T-helper 17 cell (primary cell): ENCODE results near the gene KLHL35. TPM values are rescaled to one million over a fixed set of nuclear protein-coding genes. Genes with fewer than 3 reads are reported as not detected.
"Not testable (repeated sequence)": the region's sequence is repeated elsewhere in the genome, so short reads cannot be mapped to it uniquely, and the experiment has no call there.

Experiments
- ATAC-seq: fragments of 150-1000 bp; cut with Tn5 transposase; 2 replicates; pipeline ENCODE4 v1.10.0; 2021; ENCODE audit warnings: mild to moderate bottlenecking, moderate library complexity
- DNase-seq, 3 donors: peaks; one replicate each; pipeline versions ENCODE4 v3.0.0 to v3.0.0-alpha.2; 2020 to 2021
- H3K9me3 ChIP-seq: one replicate; pipeline ENCODE4 v1.7.0; 2013; ENCODE audit warnings: low read length, mild to moderate bottlenecking; ENCODE audit not compliant: control insufficient read depth, poor library complexity, severe bottlenecking
- H3K27ac Mint-ChIP-seq: one replicate; pipeline ENCODE4 v1.8.0; 2022; ENCODE audit warnings: mild to moderate bottlenecking, moderate library complexity, mixed read lengths
- H3K27me3 Mint-ChIP-seq: one replicate; pipeline ENCODE4 v1.8.0; 2022; ENCODE audit warnings: mixed read lengths
- H3K36me3 Mint-ChIP-seq: one replicate; pipeline ENCODE4 v1.8.0; 2022; ENCODE audit warnings: low read depth, mixed read lengths
- H3K4me1 Mint-ChIP-seq: one replicate; pipeline ENCODE4 v1.8.0; 2022; ENCODE audit warnings: mild to moderate bottlenecking, mixed read lengths
- H3K4me3 Mint-ChIP-seq: one replicate; pipeline ENCODE4 v1.8.0; 2022; ENCODE audit warnings: mild to moderate bottlenecking, moderate library complexity, mixed read lengths
- total RNA-seq, 4 donors: library from RNA in 2 of 4; stranded (reverse) in 2 of 4; gene quantifications; one replicate each; pipeline ENCODE4 v1.2.3 and lab custom pipeline; 2022 to 2026

KLHL35 gene
- total RNA-seq, 2 donors from 2014 or later: 1.3 to 3.1 TPM

GRCh38 chr11:75380716-75381420, 52.1 kb downstream of the KLHL35 start:
- no peaks in the 10 kb centered on the region for H3K9me3 ChIP-seq
- Mint-ChIP-seq H3K36me3 (no peaks in the 10 kb centered on the region), H3K27ac (peak overlapping the region; percentile 49), H3K4me3 (no peak overlapping the region), H3K27me3 (no peaks in the 10 kb centered on the region), H3K4me1 (peaks cover 14% of the 10 kb centered on the region)
- ATAC-seq (no peak), DNase-seq (no peak)

GRCh38 chr11:75380245-75380644, 52.8 kb downstream of the KLHL35 start:
- DNase-seq (no peak), ATAC-seq (no peak)
- Mint-ChIP-seq H3K4me3 (no peak overlapping the region), H3K27me3 (no peaks in the 10 kb centered on the region), H3K27ac (no peak overlapping the region), H3K36me3 (no peaks in the 10 kb centered on the region), H3K4me1 (peaks cover 14% of the 10 kb centered on the region)
- no peaks in the 10 kb centered on the region for H3K9me3 ChIP-seq

DNA sequence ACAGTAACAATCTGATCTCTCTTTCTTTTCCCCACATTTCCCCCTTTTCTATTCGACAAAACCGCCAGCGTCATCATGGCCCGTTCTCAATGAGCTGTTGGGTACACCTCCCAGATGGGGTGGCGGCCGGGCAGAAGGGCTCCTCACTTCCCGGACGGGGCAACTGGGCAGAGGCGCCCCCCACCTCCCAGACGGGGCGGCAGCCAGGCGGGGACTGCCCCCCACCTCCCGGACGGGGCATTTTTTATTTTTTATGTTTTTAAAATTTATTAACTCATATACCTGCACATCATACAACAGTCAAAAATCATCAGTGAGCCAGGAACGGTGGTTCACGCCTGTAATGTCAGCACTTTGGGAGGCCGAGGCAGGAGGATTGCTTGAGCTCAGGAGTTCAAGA, 54.2 kb downstream of the KLHL35 start:
- not testable (repeated sequence) for H3K9me3 ChIP-seq, H3K4me3 Mint-ChIP-seq, H3K4me1 Mint-ChIP-seq, H3K36me3 Mint-ChIP-seq, DNase-seq, H3K27ac Mint-ChIP-seq, ATAC-seq, H3K27me3 Mint-ChIP-seq

DNA sequence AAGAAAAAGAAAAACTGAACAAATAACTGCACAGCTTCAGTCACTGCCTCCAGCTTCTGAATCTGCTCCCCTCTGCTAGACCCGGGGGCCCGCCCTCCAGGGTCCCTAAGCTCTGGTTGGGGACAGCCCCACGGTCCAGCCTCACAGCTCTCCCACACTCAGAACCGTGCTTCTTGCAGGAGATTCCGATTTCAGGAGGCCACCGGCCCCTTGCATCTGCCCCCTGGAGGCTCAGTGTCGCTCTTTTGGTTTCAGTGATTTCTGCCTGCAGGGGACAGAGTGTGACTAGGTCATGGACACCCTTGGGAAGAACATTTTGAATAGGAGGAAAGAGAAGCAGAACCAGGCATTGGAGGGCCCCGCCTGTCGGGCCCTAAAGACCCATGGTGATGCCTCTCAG, 56.8 kb downstream of the KLHL35 start:
- no peaks in the 10 kb centered on the region for H3K36me3 Mint-ChIP-seq
- H3K27ac Mint-ChIP-seq: no peak overlapping the region
- no peak overlapping the region for H3K4me3 Mint-ChIP-seq
- H3K4me1 Mint-ChIP-seq: no peaks in the 10 kb centered on the region
- no peak for ATAC-seq
- no peaks in the 10 kb centered on the region for H3K27me3 Mint-ChIP-seq
- no peak for DNase-seq
- H3K9me3 ChIP-seq: no peaks in the 10 kb centered on the region

- Mint-ChIP-seq H3K36me3 (no peaks in the 10 kb centered on the region), H3K27me3 (no peaks in the 10 kb centered on the region), H3K4me3 (no peak overlapping the region), H3K27ac (peak overlapping the region; percentile 83), H3K4me1 (no peaks in the 10 kb centered on the region)
- no peaks in the 10 kb centered on the region for H3K9me3 ChIP-seq
- DNase-seq (no peak), ATAC-seq (no peak)
Measured at GRCh38 chr11:75375626-75376025, 57.4 kb downstream of the KLHL35 start.

DNA sequence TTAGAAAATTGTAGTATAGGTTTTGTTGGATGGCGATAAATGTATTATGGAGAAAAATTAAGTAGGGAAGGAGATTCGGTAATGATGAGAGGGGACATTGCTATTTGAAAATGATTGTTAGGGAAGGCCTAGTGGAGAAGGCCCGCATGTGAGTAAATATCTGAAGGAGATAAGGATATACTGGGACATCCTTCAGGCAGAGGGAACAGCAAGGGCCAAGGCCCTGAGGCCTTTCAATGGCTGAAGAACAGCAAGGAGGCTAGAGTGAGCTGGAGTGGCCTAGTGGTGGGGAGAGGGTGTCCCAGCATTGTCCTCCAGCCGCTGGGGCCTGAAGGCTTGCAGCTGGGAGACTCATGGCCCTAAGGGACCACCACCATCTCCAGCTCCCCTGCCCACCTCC, 58.4 kb downstream of the KLHL35 start:
- H3K9me3 ChIP-seq: no peaks in the 10 kb centered on the region
- no peaks in the 10 kb centered on the region for H3K36me3 Mint-ChIP-seq
- DNase-seq (no peak), ATAC-seq (no peak)
- H3K27ac Mint-ChIP-seq: no peak overlapping the region
- no peaks in the 10 kb centered on the region for H3K27me3 Mint-ChIP-seq
- H3K4me3 Mint-ChIP-seq: no peak overlapping the region
- H3K4me1 Mint-ChIP-seq: peaks cover 2% of the 10 kb centered on the region

DNA sequence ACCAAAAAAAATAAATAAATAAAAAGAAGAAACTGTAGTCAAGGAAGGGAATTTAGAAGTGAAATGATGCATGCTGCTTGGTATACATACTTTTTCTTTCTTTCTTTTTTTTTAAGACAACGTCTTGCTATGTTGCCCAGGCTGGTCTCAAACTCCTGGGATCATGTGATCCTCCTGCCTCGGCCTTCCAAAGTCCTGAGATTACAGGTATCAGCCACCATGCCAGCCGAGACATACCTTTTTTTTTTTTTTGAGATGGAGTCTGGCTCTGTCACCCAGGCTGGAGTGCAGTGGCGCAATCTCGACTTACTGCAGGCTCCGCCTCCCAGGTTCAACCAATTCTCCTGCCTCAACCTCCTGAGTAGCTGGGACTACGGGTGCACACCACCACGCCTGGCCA, 59.8 kb downstream of the KLHL35 start:
- peaks cover 2% of the 10 kb centered on the region for H3K4me1 Mint-ChIP-seq
- no peaks in the 10 kb centered on the region for H3K36me3 Mint-ChIP-seq
- no peak overlapping the region for H3K27ac Mint-ChIP-seq
- no peaks in the 10 kb centered on the region for H3K27me3 Mint-ChIP-seq
- no peak overlapping the region for H3K4me3 Mint-ChIP-seq
- ATAC-seq (no peak), DNase-seq (no peak)
- H3K9me3 ChIP-seq: no peaks in the 10 kb centered on the region

Other genes starting within 250 kb of the KLHL35 start
- under 1 TPM; 0.42 to 0.60 TPM for gene TPBGL, start 192.4 kb downstream of the KLHL35 start, total RNA-seq
- 10 to 100 TPM; 26.3 to 39.6 TPM for gene ARRB1, start 81.5 kb downstream of the KLHL35 start, total RNA-seq
- 1,000 to 10,000 TPM; 4,448 to 4,546 TPM for gene RPS3, start 33.7 kb downstream of the KLHL35 start, total RNA-seq
- 100 to 1,000 TPM in 1 of 2 donors, 10 to 100 TPM in 1; 77.3 to 108 TPM for gene GDPD5, start 92.7 kb upstream of the KLHL35 start, total RNA-seq
- gene SERPINH1, start 129.1 kb upstream of the KLHL35 start, total RNA-seq: 1 to 10 TPM; 3.5 to 3.6 TPM
- gene MAP6, start 235.8 kb upstream of the KLHL35 start, total RNA-seq: under 1 TPM; 0.12 to 0.18 TPM